Spleen (tissue), 11 donors: ENCODE measurements around the gene LRP3. TPM values are rescaled to one million over a fixed set of nuclear protein-coding genes. Genes with fewer than 3 reads are reported as not detected.
"Not testable (repeated sequence)": the region's sequence is repeated elsewhere in the genome, so short reads cannot be mapped to it uniquely, and the experiment has no call there.

Experiments
- DNase-seq: peaks from one replicate; pipeline ENCODE4 v3.0.0-alpha.2; 2020
- H3K27ac ChIP-seq, 8 donors: fragments of 200-600 bp; sonication (generic) in 7 of 8; 1 replicate in 4 of 8; 2 replicates in 4 of 8; pipeline versions ENCODE4 v1.5.0 to v1.8.0; 2016 to 2021; ENCODE audit warnings: inconsistent platforms in 4 of 8, mild to moderate bottlenecking in 4 of 8, moderate library complexity in 1 of 8
- H3K27me3 ChIP-seq, 7 donors: fragments of 200-600 bp; sonication (generic) in 6 of 7; replicated peaks in 1 of 7; 1 replicate in 4 of 7; 2 replicates in 3 of 7; pipeline versions ENCODE4 v1.5.0 to v1.8.0; 2016 to 2021; ENCODE audit warnings: inconsistent platforms in 3 of 7, mild to moderate bottlenecking in 1 of 7
- H3K36me3 ChIP-seq, 6 donors: fragments of 200-600 bp; sonication (generic) in 5 of 6; 1 replicate in 4 of 6; 2 replicates in 2 of 6; pipeline versions ENCODE4 v1.5.0 to v1.8.0; 2016 to 2021; ENCODE audit warnings: inconsistent platforms in 2 of 6
- H3K4me1 ChIP-seq, 6 donors: fragments of 200-600 bp; sonication (generic) in 5 of 6; 1 replicate in 3 of 6; 2 replicates in 3 of 6; pipeline versions ENCODE4 v1.5.0 to v1.8.0; 2016 to 2021; ENCODE audit warnings: inconsistent platforms in 3 of 6
- H3K4me3 ChIP-seq, 8 donors: fragments of 200-600 bp; sonication (generic) in 7 of 8; 1 replicate in 4 of 8; 2 replicates in 4 of 8; pipeline versions ENCODE4 v1.5.0 to v1.8.0; 2016 to 2021; ENCODE audit warnings: inconsistent platforms in 4 of 8, mild to moderate bottlenecking in 4 of 8, moderate library complexity in 2 of 8
- H3K9me3 ChIP-seq, 8 donors: fragments of 200-600 bp; sonication (generic) in 7 of 8; 1 replicate in 4 of 8; 2 replicates in 4 of 8; pipeline versions ENCODE4 v1.5.0 to v1.8.0; 2016 to 2021; ENCODE audit warnings: inconsistent platforms in 4 of 8
- POLR2A ChIP-seq, 3 donors: fragments of 450-650 bp; IDR thresholded peaks; one replicate each; pipeline ENCODE4 v1.5.1; 2017; ENCODE audit warnings: antibody characterized with exemption in 3 of 3, mild to moderate bottlenecking in 1 of 3
- POLR2AphosphoS5 ChIP-seq, 3 donors: sonication (generic); formaldehyde crosslinking; IDR thresholded peaks; one replicate each; pipeline ENCODE4 v1.5.1; 2017; ENCODE audit warnings: antibody characterized with exemption in 3 of 3
- WGBS, 5 donors: extraction: QIAGEN DNeasy Blood & Tissue Kit in 3 of 5; methylation state at CpG; one replicate each; pipeline versions ENCODE4 v1.1.5 to v1.1.7; 2013 to 2018; 5-methylcytosine and 5-hydroxymethylcytosine counted together
- intact Hi-C: fragments of 100-400 bp; cut with DNase I; formaldehyde crosslinking; loops from one replicate; pipeline ENCODE4 v1.15.0; 2023; ENCODE audit warnings: low total_unique reads
- polyA plus RNA-seq, 3 donors: library from polyadenylated mRNA; stranded (reverse); fragments of 200-250 nt; gene quantifications; one replicate each; pipeline ENCODE4 v1.2.1, GENCODE V29; 2013
- total RNA-seq, 7 donors: library from RNA; depleted of rRNA in 3 of 7; stranded (reverse); fragments of >200 nt in 3 of 7; fragmentation: NEBNext Ultra II Directional in 4 of 7; extraction: Animal tissue kit (Norgen Biotek cat#: 25700) in 4 of 7; gene quantifications; one replicate each; pipeline versions ENCODE4 v1.1.0 to v1.2.1, GENCODE V29; 2016 to 2021
- TF ChIP-seq, protein P1 (sequence below), 11 experiments: fragments of 200-600 bp in 7 of 11; fragments of 450-650 bp in 4 of 11; sonication (generic) in 4 of 11; IDR thresholded peaks in 8 of 11; conservative IDR thresholded peaks in 3 of 11; 1 replicate in 7 of 11; 2 replicates in 4 of 11; pipeline versions ENCODE4 v1.4.0 to v1.8.0; 2016 to 2021; ENCODE audit warnings: antibody characterized with exemption in 11 of 11, inconsistent platforms in 4 of 11, mild to moderate bottlenecking in 1 of 11
- donor health status: healthy with polysubstance abuse.
- donor health status: DM: no; HTN: no; CAD: no; lungs with moderate emphysema.
- donor health status: DM: no; HTN: no; CAD: no.
- donor health status: Bipolar disorder and iron deficiency.
- donor health status: healthy.
- donor health status: DM: no; HTN: no; CAD: no.
- donor health status: DM: yes; HTN: yes; CAD: no.

Gene LRP3
- total and polyA plus RNA-seq, 10 donors, result 1.4 to 12.8 (median 8.2) TPM

DNA sequence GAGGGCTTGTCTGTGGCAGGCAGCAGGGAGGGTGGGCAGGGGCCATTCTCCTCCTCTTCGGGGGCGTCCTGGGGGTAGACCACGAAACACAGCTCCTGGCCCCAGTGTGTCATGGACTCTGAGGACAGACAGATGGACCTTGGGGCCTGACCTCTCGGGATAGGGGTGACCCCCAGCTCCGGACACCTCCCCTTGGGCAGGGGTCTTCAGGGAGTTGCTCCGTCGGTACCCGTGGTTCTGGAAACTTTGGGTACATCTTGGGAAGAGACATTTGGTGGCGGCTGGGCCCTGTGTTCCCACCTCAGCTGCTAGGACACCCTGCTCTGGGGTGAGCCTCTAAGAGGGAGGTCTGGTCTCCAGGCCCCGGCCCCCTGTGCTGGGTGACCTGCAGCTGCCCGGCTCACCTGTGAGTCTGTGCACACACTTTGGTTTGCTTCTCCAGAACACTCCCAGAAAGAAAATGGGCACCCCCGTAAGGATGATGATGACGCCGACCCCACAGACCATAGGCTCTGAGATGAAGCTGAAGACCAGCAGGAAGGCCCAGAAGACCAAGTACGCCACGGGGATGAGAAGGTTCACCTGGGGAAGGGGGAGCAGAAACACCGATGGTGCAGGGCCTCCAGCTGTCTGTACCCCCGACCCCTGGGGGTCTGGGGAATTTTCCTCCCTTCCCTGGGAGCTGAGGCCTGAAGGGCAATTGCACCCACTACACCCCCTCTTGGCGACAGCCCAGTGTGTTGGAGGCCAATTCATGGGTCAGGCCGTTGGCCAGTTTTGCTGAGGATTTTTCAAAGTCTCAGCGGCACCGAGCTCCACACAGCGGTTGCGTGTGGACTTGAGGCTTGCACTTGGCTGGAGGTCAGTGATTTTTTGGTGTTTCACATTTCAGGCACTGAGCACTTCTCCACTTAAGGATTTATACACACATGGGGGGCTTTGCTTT lies 15.0 kb downstream of the LRP3 start:
- 76 to 90% (median 86%) methylated on average over 16 to 24 of the region's 24 CpGs for whole genome bisulfite sequencing, 5 donors
- Histone ChIP-seq H3K27ac (no peak overlapping the region), H3K4me1 (peaks cover 0 to 12% (median 3%) of the 10 kb centered on the region in 6 donors), H3K36me3 (peaks cover 0 to 35% (median 0%) of the 10 kb centered on the region in 6 donors), H3K27me3 (no peaks in the 10 kb centered on the region), H3K9me3 (no peaks in the 10 kb centered on the region), H3K4me3 (no peak overlapping the region)
- TF ChIP-seq, protein P1, sequence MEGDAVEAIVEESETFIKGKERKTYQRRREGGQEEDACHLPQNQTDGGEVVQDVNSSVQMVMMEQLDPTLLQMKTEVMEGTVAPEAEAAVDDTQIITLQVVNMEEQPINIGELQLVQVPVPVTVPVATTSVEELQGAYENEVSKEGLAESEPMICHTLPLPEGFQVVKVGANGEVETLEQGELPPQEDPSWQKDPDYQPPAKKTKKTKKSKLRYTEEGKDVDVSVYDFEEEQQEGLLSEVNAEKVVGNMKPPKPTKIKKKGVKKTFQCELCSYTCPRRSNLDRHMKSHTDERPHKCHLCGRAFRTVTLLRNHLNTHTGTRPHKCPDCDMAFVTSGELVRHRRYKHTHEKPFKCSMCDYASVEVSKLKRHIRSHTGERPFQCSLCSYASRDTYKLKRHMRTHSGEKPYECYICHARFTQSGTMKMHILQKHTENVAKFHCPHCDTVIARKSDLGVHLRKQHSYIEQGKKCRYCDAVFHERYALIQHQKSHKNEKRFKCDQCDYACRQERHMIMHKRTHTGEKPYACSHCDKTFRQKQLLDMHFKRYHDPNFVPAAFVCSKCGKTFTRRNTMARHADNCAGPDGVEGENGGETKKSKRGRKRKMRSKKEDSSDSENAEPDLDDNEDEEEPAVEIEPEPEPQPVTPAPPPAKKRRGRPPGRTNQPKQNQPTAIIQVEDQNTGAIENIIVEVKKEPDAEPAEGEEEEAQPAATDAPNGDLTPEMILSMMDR (IDR thresholded peaks at IDR 0.05 in 8 of 11, conservative IDR thresholded peaks at IDR 0.05 in 3 of 11), result no peak
- TF ChIP-seq POLR2A (IDR thresholded peaks at IDR 0.05) (no peak), POLR2AphosphoS5 (IDR thresholded peaks at IDR 0.05) (no peak)
- intact Hi-C loops, result no loop called here
- no peak for DNase-seq

DNA sequence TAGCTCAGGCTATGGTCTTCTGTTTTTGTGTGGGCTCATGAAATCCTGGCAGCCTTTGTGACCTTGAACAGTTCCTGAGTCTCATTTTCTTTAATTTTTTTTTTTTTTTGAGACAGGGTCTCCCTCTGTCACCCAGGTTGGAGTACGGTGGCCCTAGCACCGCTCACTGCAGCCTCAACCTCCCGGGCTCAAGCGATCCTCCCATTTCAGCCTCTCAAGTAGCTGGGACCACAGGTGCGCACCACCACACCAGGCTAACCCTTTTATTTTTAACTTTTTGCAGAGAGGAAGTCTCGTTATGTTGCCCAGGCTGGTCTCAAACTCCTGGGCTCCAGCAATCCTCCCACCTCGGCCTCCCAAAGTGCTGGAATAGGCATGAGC lies 15.7 kb downstream of the LRP3 start:
- H3K4me3 ChIP-seq, H3K27me3 ChIP-seq, DNase-seq, intact Hi-C loops, H3K27ac ChIP-seq, H3K9me3 ChIP-seq: not testable (repeated sequence)
- H3K36me3 ChIP-seq, result peaks cover 0 to 28% (median 0%) of the 10 kb centered on the region in 6 donors
- 87 to 94% (median 92%) methylated on average over 7 of the region's 7 CpGs for WGBS, 5 donors
- H3K4me1 ChIP-seq, result peaks cover 0 to 12% (median 3%) of the 10 kb centered on the region in 6 donors

DNA sequence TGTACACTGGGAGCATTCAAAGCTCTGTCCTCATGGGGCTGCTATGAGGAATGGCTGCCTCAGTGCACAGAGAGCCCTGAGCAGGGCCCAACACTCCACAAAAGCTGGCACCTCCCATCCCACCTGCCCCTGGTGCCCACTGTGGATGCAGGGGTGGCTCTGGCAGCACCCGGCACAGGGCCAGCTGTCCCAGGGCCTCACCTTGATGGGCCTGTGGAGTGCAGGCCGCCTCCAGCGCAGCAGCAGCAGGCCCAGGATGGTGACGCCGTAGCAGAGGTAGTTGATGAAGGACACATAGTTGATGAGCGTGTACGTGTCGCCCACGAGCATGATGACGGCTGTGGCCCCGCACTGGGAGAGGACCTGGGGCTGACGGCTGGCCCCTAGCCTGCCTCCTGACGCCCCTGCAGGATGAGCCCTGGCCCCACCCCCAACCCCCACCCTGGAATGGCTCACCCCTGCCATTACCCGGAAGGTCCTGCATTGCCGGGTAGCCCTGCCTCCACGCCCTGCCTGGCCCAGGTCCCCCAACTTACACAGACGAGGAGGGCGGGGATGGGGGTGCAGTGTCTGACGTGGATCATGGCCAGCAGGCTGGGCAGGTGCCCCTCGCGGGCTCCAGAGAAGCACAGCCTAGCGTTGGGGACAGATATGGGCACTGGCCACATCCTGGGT lies 16.3 kb downstream of the LRP3 start:
- Histone ChIP-seq H3K4me3 (no peak overlapping the region), H3K36me3 (peaks cover 0 to 23% (median 0%) of the 10 kb centered on the region in 6 donors), H3K4me1 (peaks cover 0 to 12% (median 3%) of the 10 kb centered on the region in 6 donors), H3K27me3 (no peaks in the 10 kb centered on the region), H3K27ac (no peak overlapping the region), H3K9me3 (no peaks in the 10 kb centered on the region)
- TF ChIP-seq POLR2A (IDR thresholded peaks at IDR 0.05) (no peak), POLR2AphosphoS5 (IDR thresholded peaks at IDR 0.05) (no peak)
- TF ChIP-seq, protein P1 (IDR thresholded peaks at IDR 0.05 in 8 of 11, conservative IDR thresholded peaks at IDR 0.05 in 3 of 11), result no peak
- no peak for DNase-seq
- 86 to 95% (median 91%) methylated on average over 12 to 22 of the region's 22 CpGs; no CpG with 5 or more reads in 1 of the 5 donors for WGBS, 5 donors
- intact Hi-C loops, result no loop called here

DNA sequence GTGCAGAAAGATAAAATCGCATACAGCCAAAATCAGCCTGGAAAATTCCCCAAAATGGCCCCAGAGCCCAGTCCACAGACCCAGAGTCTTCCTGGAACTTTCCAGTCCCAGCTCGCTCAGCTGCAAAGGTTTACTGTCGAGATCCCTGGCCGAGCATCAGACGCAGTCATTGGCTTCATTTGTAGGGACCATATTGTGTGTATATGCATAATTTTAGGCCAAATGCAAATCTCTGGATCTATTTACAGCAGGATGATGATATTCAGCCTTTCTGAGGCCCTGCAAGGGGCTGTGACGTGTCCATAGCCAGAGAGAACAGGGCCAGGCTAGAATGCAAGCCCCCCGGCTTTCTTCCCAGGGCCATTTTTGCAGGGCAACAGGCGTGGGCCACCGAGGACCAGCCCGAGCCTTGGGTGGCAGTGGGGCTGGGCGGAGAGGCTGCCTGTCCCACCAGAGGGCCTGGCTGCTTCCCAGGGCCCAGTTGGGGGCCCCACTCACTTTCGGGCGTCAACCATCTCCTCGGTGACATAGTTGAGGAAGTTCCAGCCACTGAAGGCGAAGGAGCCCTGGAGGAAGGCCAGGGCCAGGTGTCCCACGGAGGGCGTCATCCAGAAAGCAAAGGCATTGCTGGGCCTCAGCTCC lies 17.8 kb downstream of the LRP3 start:
- Histone ChIP-seq H3K27me3 (peaks cover 0 to 7% (median 0%) of the 10 kb centered on the region in 7 donors), H3K36me3 (peaks cover 0 to 8% (median 0%) of the 10 kb centered on the region in 6 donors), H3K9me3 (no peaks in the 10 kb centered on the region), H3K27ac (no peak overlapping the region), H3K4me1 (peaks cover 0 to 12% (median 3%) of the 10 kb centered on the region in 6 donors), H3K4me3 (no peak overlapping the region)
- intact Hi-C loops, result no loop called here
- DNase-seq, result no peak
- 67 to 79% (median 75%) methylated on average over 14 to 17 of the region's 17 CpGs for WGBS, 5 donors
- TF ChIP-seq, protein P1 (IDR thresholded peaks at IDR 0.05 in 8 of 11, conservative IDR thresholded peaks at IDR 0.05 in 3 of 11), result no peak
- TF ChIP-seq POLR2AphosphoS5 (IDR thresholded peaks at IDR 0.05) (no peak), POLR2A (IDR thresholded peaks at IDR 0.05) (no peak)
